GM12878 (cell line): Measurements from ENCODE around the gene FILIP1L. TPM values are rescaled to one million over a fixed set of nuclear protein-coding genes. Genes with fewer than 3 reads are reported as not detected.

ENCODE experiments used
- ATAC-seq: fragments of 200-7000 bp; cut with Tn5 transposase; 3 replicates; pipeline ENCODE4 v1.9.1; 2020; ENCODE audit warnings: mild to moderate bottlenecking, moderate library complexity
- BruUV-seq: library from RNA; stranded (reverse); fragments of 400-500 nt; replicated peaks from 2 replicates; lab custom pipeline; 2021; lab: Mats Ljungman, UMichigan
- CTCF ChIA-PET: fragments of 300-600 bp; sonication (Branson Sonifier 250); formaldehyde crosslinking; extraction: SDS; loops from one replicate; lab custom pipeline; 2021; ENCODE audit warnings: inconsistent platforms; lab: Yijun Ruan, JAX
- POLR2A ChIA-PET: fragments of 350-600 bp; formaldehyde crosslinking; extraction: SDS; loops from one replicate; lab custom pipeline; 2021; ENCODE audit warnings: inconsistent platforms; lab: Charles Lee
- RAD21 ChIA-PET: fragments of 300-600 bp; sonication (Branson Sonifier 250); formaldehyde crosslinking; loops from one replicate; lab custom pipeline; 2023; ENCODE audit warnings: antibody characterized with exemption; ENCODE audit not compliant: unreplicated experiment; lab: Charles Lee
- SMC1A ChIA-PET: fragments of 300-600 bp; sonication (Branson Sonifier 250); formaldehyde crosslinking; loops from one replicate; lab custom pipeline; 2023; ENCODE audit not compliant: unreplicated experiment, uncharacterized antibody; lab: Charles Lee
- DNase-seq: peaks from one replicate; pipeline ENCODE4 v3.0.0-alpha.2; 2011; ENCODE audit warnings: low read depth, low spot score
- FAIRE-seq: peaks from 3 replicates; lab custom pipeline; 2011; peaks lifted over from hg19 to GRCh38; lab: Jason Lieb, UNC
- H2AFZ ChIP-seq: 2 replicates; pipeline ENCODE4 v1.6.0; 2011; ENCODE audit warnings: low read depth, low read length, control low read depth; ENCODE audit not compliant: control insufficient read depth
- H3K27ac ChIP-seq: 2 replicates; pipeline ENCODE4 v1.5.1; 2011; ENCODE audit warnings: control low read depth; ENCODE audit not compliant: control insufficient read depth, insufficient read depth
- H3K27me3 ChIP-seq, 2 experiments: replicated peaks in 1 of 2; 2 replicates each; pipeline versions ENCODE4 v1.6.0 to v1.6.1; 2011; ENCODE audit warnings: low read length in 1 of 2; ENCODE audit not compliant: control insufficient read depth in 2 of 2, insufficient read depth in 2 of 2
- H3K36me3 ChIP-seq, 2 experiments: 2 replicates each; pipeline ENCODE4 v1.5.1; 2011; ENCODE audit warnings: low read length in 1 of 2; ENCODE audit not compliant: control insufficient read depth in 2 of 2, insufficient read depth in 2 of 2
- H3K4me1 ChIP-seq: 2 replicates; pipeline ENCODE4 v1.6.1; 2011; ENCODE audit warnings: mild to moderate bottlenecking, low read length, moderate library complexity, mixed read lengths; ENCODE audit not compliant: control insufficient read depth, insufficient read depth
- H3K4me2 ChIP-seq: 2 replicates; pipeline ENCODE4 v1.6.0; 2011; ENCODE audit warnings: control low read depth; ENCODE audit not compliant: control insufficient read depth, insufficient read depth
- H3K4me3 ChIP-seq: fragments of 200-600 bp; sonication (generic); 2 replicates; pipeline ENCODE4 v1.5.1; 2016
- H3K79me2 ChIP-seq: 2 replicates; pipeline ENCODE4 v1.6.0; 2011; ENCODE audit warnings: low read length; ENCODE audit not compliant: control insufficient read depth, insufficient read depth
- H3K9ac ChIP-seq: 2 replicates; pipeline ENCODE4 v1.8.0; 2011; ENCODE audit warnings: low read length, control low read depth, mixed read lengths; ENCODE audit not compliant: control insufficient read depth, insufficient read depth
- H3K9me3 ChIP-seq: replicated peaks from 3 replicates; pipeline ENCODE4 v1.5.1; 2011; ENCODE audit warnings: mild to moderate bottlenecking, low read length; ENCODE audit not compliant: control insufficient read depth, insufficient read depth
- H4K20me1 ChIP-seq: 2 replicates; pipeline ENCODE4 v1.6.0; 2011; ENCODE audit not compliant: control insufficient read depth, insufficient read depth
- BCLAF1 ChIP-seq: fragments of 450-650 bp; IDR thresholded peaks from 2 replicates; pipeline ENCODE4 v1.6.1; 2017; ENCODE audit warnings: antibody characterized with exemption, mild to moderate bottlenecking, moderate library complexity
- BMI1 ChIP-seq: fragments of 450-650 bp; IDR thresholded peaks from 2 replicates; pipeline ENCODE4 v1.6.1; 2016; ENCODE audit warnings: mild to moderate bottlenecking, moderate library complexity, borderline replicate concordance
- ESRRA ChIP-seq: IDR thresholded peaks from 2 replicates; pipeline ENCODE4 v1.6.1; 2012; ENCODE audit warnings: mild to moderate bottlenecking, low read length, improper control_type of control experiment
- ETV6 ChIP-seq, 2 experiments: fragments of 450-650 bp in 1 of 2; IDR thresholded peaks in 1 of 2; conservative IDR thresholded peaks in 1 of 2; 2 replicates each; pipeline ENCODE4 v1.6.1; 2014; ENCODE audit warnings: antibody characterized with exemption in 1 of 2, borderline replicate concordance in 1 of 2, low read depth in 1 of 2, mild to moderate bottlenecking in 1 of 2, moderate library complexity in 1 of 2
- POLR2AphosphoS2 ChIP-seq: IDR thresholded peaks from 2 replicates; pipeline ENCODE4 v1.6.1; 2011; ENCODE audit warnings: low read depth, mild to moderate bottlenecking, low read length, improper control_type of control experiment, moderate library complexity
- ZNF687 ChIP-seq: fragments of 450-650 bp; IDR thresholded peaks from 2 replicates; pipeline ENCODE4 v1.6.1; 2017; ENCODE audit warnings: mild to moderate bottlenecking, moderate library complexity
- in situ Hi-C: fragments of 300-500 bp; cut with MboI; formaldehyde crosslinking; loops from 9 replicates; pipeline ENCODE4 v1.14.3; 2018; ENCODE audit warnings: mixed read lengths
- intact Hi-C: fragments of 100-400 bp; cut with micrococcal nuclease; formaldehyde crosslinking; loops from one replicate; pipeline ENCODE4 v1.14.2; 2022; ENCODE audit not compliant: unreplicated experiment
- polyA plus RNA-seq, 11 experiments: library from polyadenylated mRNA; depleted of rRNA in 4 of 11; unstranded in 6 of 11; stranded (reverse) in 5 of 11; fragments of >200 nt; fragmentation: Nextera tagmentation in 4 of 11; fragmentation: Illumina TruSeq in 1 of 11; extraction: Ambion mirVana in 4 of 11; extraction: Trizol in 1 of 11; gene quantifications; 1 replicate in 1 of 11; 2 replicates in 10 of 11; pipeline versions ENCODE4 v1.2.1 to v1.2.3, GENCODE V29; 2011 to 2016; ENCODE audit warnings: inconsistent platforms in 2 of 11, missing spikeins in 2 of 11, low read depth in 1 of 11
- total RNA-seq, 4 experiments: library from RNA; depleted of rRNA in 3 of 4; stranded (reverse); fragments of >200 nt in 3 of 4; fragmentation: Illumina TruSeq in 1 of 4; extraction: Trizol in 1 of 4; gene quantifications; 2 replicates each; pipeline versions ENCODE4 v1.2.1 to v1.2.3, GENCODE V29; 2013 to 2021
- TF ChIP-seq, protein P1 (sequence below): fragments of 450-650 bp; IDR thresholded peaks from 2 replicates; pipeline ENCODE4 v1.6.1; 2014; ENCODE audit warnings: mild to moderate bottlenecking

The FILIP1L gene
- total and polyA plus RNA-seq, 10 of the 15 experiments (the other 5 are each of a cell fraction or from before 2014, with no cell fraction given), result 0.24 to 6.1 (median 3.5) TPM

GRCh38 chr3:99923873-99924272 is 190.4 kb downstream of the FILIP1L start:
- CTCF ChIA-PET, result no interaction called here
- Histone ChIP-seq H3K27me3 (no peaks in the 10 kb centered on the region), H3K4me1 (peaks cover 4% of the 10 kb centered on the region), H3K79me2 (no peaks in the 10 kb centered on the region), H3K9me3 (no peaks in the 10 kb centered on the region), H4K20me1 (no peaks in the 10 kb centered on the region), H3K36me3 (no peaks in the 10 kb centered on the region), H3K9ac (no peak overlapping the region), H3K4me3 (no peak overlapping the region), H2AFZ (no peak overlapping the region), H3K4me2 (no peak overlapping the region), H3K27ac (no peak overlapping the region)
- SMC1A ChIA-PET, result interaction anchor here (1.5 kb wide), 1 partner anchor 16 kb away, joined by 7 read pairs; no protein-coding TSS in a partner anchor
- DNase-seq (no peak), ATAC-seq (no peak), FAIRE-seq (no peak)
- in situ Hi-C loops, result no loop called here
- BruUV-seq, result no TSS peak
- TF ChIP-seq ETV6 (conservative IDR thresholded peaks at IDR 0.05 in 1 of 2, IDR thresholded peaks at IDR 0.05 in 1 of 2; ENCODE audit: borderline replicate concordance in 1 of 2, low read depth in 1 of 2) (no peak), POLR2AphosphoS2 (no peak), BCLAF1 (no peak), ESRRA (no peak), ZNF687 (no peak), BMI1 (no peak)
- TF ChIP-seq, protein P1, sequence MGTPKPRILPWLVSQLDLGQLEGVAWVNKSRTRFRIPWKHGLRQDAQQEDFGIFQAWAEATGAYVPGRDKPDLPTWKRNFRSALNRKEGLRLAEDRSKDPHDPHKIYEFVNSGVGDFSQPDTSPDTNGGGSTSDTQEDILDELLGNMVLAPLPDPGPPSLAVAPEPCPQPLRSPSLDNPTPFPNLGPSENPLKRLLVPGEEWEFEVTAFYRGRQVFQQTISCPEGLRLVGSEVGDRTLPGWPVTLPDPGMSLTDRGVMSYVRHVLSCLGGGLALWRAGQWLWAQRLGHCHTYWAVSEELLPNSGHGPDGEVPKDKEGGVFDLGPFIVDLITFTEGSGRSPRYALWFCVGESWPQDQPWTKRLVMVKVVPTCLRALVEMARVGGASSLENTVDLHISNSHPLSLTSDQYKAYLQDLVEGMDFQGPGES, result no peak
- RAD21 ChIA-PET, result interaction anchor here (1.1 kb wide), 1 partner anchor 77 kb away, joined by 3 read pairs; no protein-coding TSS in a partner anchor
- POLR2A ChIA-PET, result no interaction called here
- intact Hi-C loops, result no loop called here
